HEK293 (cell line): ENCODE results near the gene POLD1.

Experiments used
- CTCF ChIP-seq: fragments of 450-650 bp; formaldehyde crosslinking; IDR thresholded peaks from 2 replicates; pipeline ENCODE4 v1.5.1; 2016; ENCODE audit warnings: missing biosample characterization, missing genetic modification characterization
- GLI4 ChIP-seq: fragments of 450-650 bp; formaldehyde crosslinking; IDR thresholded peaks from 2 replicates; pipeline ENCODE4 v1.5.1; 2016; ENCODE audit warnings: missing biosample characterization, missing genetic modification characterization
- KLF1 ChIP-seq: fragments of 450-650 bp; formaldehyde crosslinking; IDR thresholded peaks from 2 replicates; pipeline ENCODE4 v1.5.1; 2016; ENCODE audit warnings: missing biosample characterization, missing genetic modification characterization
- KLF10 ChIP-seq: fragments of 450-650 bp; IDR thresholded peaks from 2 replicates; pipeline ENCODE4 v1.5.1; 2018; ENCODE audit warnings: missing biosample characterization, mild to moderate bottlenecking, missing genetic modification characterization
- PATZ1 ChIP-seq: fragments of 450-650 bp; formaldehyde crosslinking; IDR thresholded peaks from 2 replicates; pipeline ENCODE4 v1.5.1; 2016; ENCODE audit warnings: missing biosample characterization, missing genetic modification characterization
- PRDM6 ChIP-seq: fragments of 450-650 bp; formaldehyde crosslinking; IDR thresholded peaks from 2 replicates; pipeline ENCODE4 v1.5.1; 2017; ENCODE audit warnings: missing biosample characterization, missing genetic modification characterization
- REPIN1 ChIP-seq: fragments of 450-650 bp; formaldehyde crosslinking; IDR thresholded peaks from 2 replicates; pipeline ENCODE4 v1.5.1; 2017; ENCODE audit warnings: missing biosample characterization, missing genetic modification characterization, low read depth
- SCRT1 ChIP-seq: fragments of 450-650 bp; formaldehyde crosslinking; IDR thresholded peaks from 2 replicates; pipeline ENCODE4 v1.5.1; 2016; ENCODE audit warnings: missing biosample characterization, missing genetic modification characterization, borderline replicate concordance
- SETDB1 ChIP-seq: IDR thresholded peaks from one replicate; pipeline ENCODE4 v1.6.1; 2017; ENCODE audit warnings: mild to moderate bottlenecking, low read length, moderate library complexity, mixed read lengths; ENCODE audit not compliant: insufficient read length
- SP3 ChIP-seq: fragments of 450-650 bp; formaldehyde crosslinking; IDR thresholded peaks from 2 replicates; pipeline ENCODE4 v1.5.1; 2016; ENCODE audit warnings: missing biosample characterization, missing genetic modification characterization
- YY1 ChIP-seq: fragments of 450-650 bp; formaldehyde crosslinking; IDR thresholded peaks from 2 replicates; pipeline ENCODE4 v1.5.1; 2018; ENCODE audit warnings: missing biosample characterization, missing genetic modification characterization
- ZBTB1 ChIP-seq: fragments of 450-650 bp; formaldehyde crosslinking; IDR thresholded peaks from 2 replicates; pipeline ENCODE4 v1.5.1; 2016; ENCODE audit warnings: missing biosample characterization, missing genetic modification characterization
- ZBTB21 ChIP-seq: fragments of 450-650 bp; formaldehyde crosslinking; IDR thresholded peaks from 2 replicates; pipeline ENCODE4 v1.5.1; 2017; ENCODE audit warnings: missing biosample characterization, missing genetic modification characterization
- ZBTB48 ChIP-seq: fragments of 450-650 bp; formaldehyde crosslinking; IDR thresholded peaks from 2 replicates; pipeline ENCODE4 v1.5.1; 2016; ENCODE audit warnings: missing biosample characterization, missing genetic modification characterization
- ZNF221 ChIP-seq: fragments of 450-650 bp; formaldehyde crosslinking; IDR thresholded peaks from 2 replicates; pipeline ENCODE4 v1.5.1; 2017; ENCODE audit warnings: missing biosample characterization, missing genetic modification characterization, borderline replicate concordance
- ZNF23 ChIP-seq: fragments of 450-650 bp; formaldehyde crosslinking; IDR thresholded peaks from 2 replicates; pipeline ENCODE4 v1.5.1; 2016; ENCODE audit warnings: missing biosample characterization, missing genetic modification characterization, borderline replicate concordance
- ZNF24 ChIP-seq: fragments of 450-650 bp; formaldehyde crosslinking; IDR thresholded peaks from 2 replicates; pipeline ENCODE4 v1.5.1; 2016; ENCODE audit warnings: missing biosample characterization, missing genetic modification characterization
- ZNF341 ChIP-seq: fragments of 450-650 bp; formaldehyde crosslinking; IDR thresholded peaks from 2 replicates; pipeline ENCODE4; 2016; ENCODE audit warnings: low read depth, missing biosample characterization, missing genetic modification characterization
- ZNF366 ChIP-seq: fragments of 450-650 bp; formaldehyde crosslinking; conservative IDR thresholded peaks from 2 replicates; pipeline ENCODE4 v1.5.1; 2016; ENCODE audit warnings: missing biosample characterization, missing genetic modification characterization
- ZNF529 ChIP-seq: fragments of 450-650 bp; formaldehyde crosslinking; IDR thresholded peaks from 2 replicates; pipeline ENCODE4 v1.5.1; 2017; ENCODE audit warnings: missing genetic modification characterization, missing biosample characterization; ENCODE audit not compliant: insufficient replicate concordance
- ZNF530 ChIP-seq: fragments of 450-650 bp; formaldehyde crosslinking; IDR thresholded peaks from 2 replicates; pipeline ENCODE4 v1.5.1; 2016; ENCODE audit warnings: low read depth, missing biosample characterization, missing genetic modification characterization
- ZNF548 ChIP-seq: fragments of 450-650 bp; formaldehyde crosslinking; IDR thresholded peaks from 2 replicates; pipeline ENCODE4 v1.5.1; 2016; ENCODE audit warnings: missing biosample characterization, missing genetic modification characterization
- ZNF549 ChIP-seq: fragments of 450-650 bp; IDR thresholded peaks from 2 replicates; pipeline ENCODE4 v1.5.1; 2018; ENCODE audit warnings: missing biosample characterization, missing genetic modification characterization, mild to moderate bottlenecking, inconsistent platforms, moderate library complexity
- ZNF561 ChIP-seq: fragments of 450-650 bp; IDR thresholded peaks from 2 replicates; pipeline ENCODE4 v1.5.1; 2018; ENCODE audit warnings: missing biosample characterization, missing genetic modification characterization, borderline replicate concordance
- ZNF596 ChIP-seq: fragments of 450-650 bp; IDR thresholded peaks from 2 replicates; pipeline ENCODE4 v1.5.0; 2018; ENCODE audit warnings: missing biosample characterization, mild to moderate bottlenecking, missing genetic modification characterization, moderate library complexity
- ZNF670 ChIP-seq: fragments of 450-650 bp; formaldehyde crosslinking; IDR thresholded peaks from 2 replicates; pipeline ENCODE4 v1.5.1; 2016; ENCODE audit warnings: missing biosample characterization, missing genetic modification characterization, low read depth
- ZNF707 ChIP-seq: fragments of 450-650 bp; formaldehyde crosslinking; IDR thresholded peaks from 2 replicates; pipeline ENCODE4 v1.5.1; 2016; ENCODE audit warnings: missing biosample characterization, missing genetic modification characterization
- ZNF776 ChIP-seq: fragments of 450-650 bp; formaldehyde crosslinking; IDR thresholded peaks from 2 replicates; pipeline ENCODE4 v1.5.0; 2017; ENCODE audit warnings: missing biosample characterization, missing genetic modification characterization, borderline replicate concordance
- ZNF777 ChIP-seq: fragments of 450-650 bp; formaldehyde crosslinking; IDR thresholded peaks from 2 replicates; pipeline ENCODE4 v1.5.1; 2017; ENCODE audit warnings: missing biosample characterization, missing genetic modification characterization, borderline replicate concordance
- ZSCAN18 ChIP-seq: fragments of 450-650 bp; formaldehyde crosslinking; IDR thresholded peaks from 2 replicates; pipeline ENCODE4 v1.5.1; 2016; ENCODE audit warnings: missing biosample characterization, missing genetic modification characterization
- ZSCAN23 ChIP-seq: fragments of 450-650 bp; formaldehyde crosslinking; IDR thresholded peaks from 2 replicates; pipeline ENCODE4 v1.5.1; 2016; ENCODE audit warnings: missing biosample characterization, missing genetic modification characterization
- ZSCAN30 ChIP-seq: fragments of 450-650 bp; IDR thresholded peaks from 2 replicates; pipeline ENCODE4 v1.5.1; 2018; ENCODE audit warnings: missing biosample characterization, mild to moderate bottlenecking, missing genetic modification characterization, moderate library complexity

The POLD1 gene

GRCh38 chr19:50431343-50432220, 47.4 kb downstream of the POLD1 start (continued):
- TF ChIP-seq ZNF341 (tag by site-specific recombination) = peak; percentile 35; the same call in 1 of the 2 replicates
- TF ChIP-seq ZSCAN18 (tag by site-specific recombination) = no peak
- TF ChIP-seq ZNF776 (tag by site-specific recombination) = no peak
- no peak for TF ChIP-seq ZNF670 (tag by site-specific recombination)
- TF ChIP-seq SP3 (tag by site-specific recombination) = no peak; the same call in 1 of the 2 replicates
- peak; percentile 74; the same call in 1 of the 2 replicates for TF ChIP-seq PATZ1 (tag by site-specific recombination)
- no peak for TF ChIP-seq PRDM6 (tag by site-specific recombination)
- peak; percentile 64; the same call in 1 of the 2 replicates for TF ChIP-seq ZNF777 (tag by site-specific recombination)
- TF ChIP-seq GLI4 (tag by site-specific recombination) = no peak
- no peak for TF ChIP-seq ZBTB1 (tag by site-specific recombination)
- no peak for TF ChIP-seq ZNF707 (tag by site-specific recombination)
- TF ChIP-seq ZNF596 = no peak
- TF ChIP-seq REPIN1 (tag by site-specific recombination) = 0 out of 2 replicates have a peak, but pooled peaks have one; percentile 11
- no peak for TF ChIP-seq CTCF (tag by site-specific recombination)
- no peak for TF ChIP-seq KLF1
- TF ChIP-seq ZNF221 = no peak
- no peak for TF ChIP-seq ZNF23 (tag by site-specific recombination)
- no peak for TF ChIP-seq YY1
- no peak for TF ChIP-seq KLF10
- no peak for TF ChIP-seq SCRT1 (tag by site-specific recombination)
- no peak for TF ChIP-seq ZNF548 (tag by site-specific recombination)
- TF ChIP-seq ZBTB48 = no peak
- TF ChIP-seq ZNF561 (tag by site-specific recombination) = no peak
- no peak for TF ChIP-seq ZNF549 (tag by site-specific recombination)
- no peak for TF ChIP-seq ZSCAN23
- no peak for TF ChIP-seq ZNF366 (tag by site-specific recombination)
- no peak for TF ChIP-seq ZNF24 (tag by site-specific recombination)
- no peak for TF ChIP-seq ZBTB21 (tag by site-specific recombination)
- no peak for TF ChIP-seq SETDB1
- TF ChIP-seq ZNF530 (tag by site-specific recombination) = no peak
- peak; percentile 63; the same call in 1 of the 2 replicates for TF ChIP-seq ZSCAN30 (tag by site-specific recombination)
- TF ChIP-seq ZNF529 (tag by site-specific recombination) = no peak
